ENCODE data around the gene ABCC6.
"Not testable (repeated sequence)": the region's sequence is repeated elsewhere in the genome, so short reads cannot be mapped to it uniquely, and the experiment has no call there.

Gene ABCC6

DNA sequence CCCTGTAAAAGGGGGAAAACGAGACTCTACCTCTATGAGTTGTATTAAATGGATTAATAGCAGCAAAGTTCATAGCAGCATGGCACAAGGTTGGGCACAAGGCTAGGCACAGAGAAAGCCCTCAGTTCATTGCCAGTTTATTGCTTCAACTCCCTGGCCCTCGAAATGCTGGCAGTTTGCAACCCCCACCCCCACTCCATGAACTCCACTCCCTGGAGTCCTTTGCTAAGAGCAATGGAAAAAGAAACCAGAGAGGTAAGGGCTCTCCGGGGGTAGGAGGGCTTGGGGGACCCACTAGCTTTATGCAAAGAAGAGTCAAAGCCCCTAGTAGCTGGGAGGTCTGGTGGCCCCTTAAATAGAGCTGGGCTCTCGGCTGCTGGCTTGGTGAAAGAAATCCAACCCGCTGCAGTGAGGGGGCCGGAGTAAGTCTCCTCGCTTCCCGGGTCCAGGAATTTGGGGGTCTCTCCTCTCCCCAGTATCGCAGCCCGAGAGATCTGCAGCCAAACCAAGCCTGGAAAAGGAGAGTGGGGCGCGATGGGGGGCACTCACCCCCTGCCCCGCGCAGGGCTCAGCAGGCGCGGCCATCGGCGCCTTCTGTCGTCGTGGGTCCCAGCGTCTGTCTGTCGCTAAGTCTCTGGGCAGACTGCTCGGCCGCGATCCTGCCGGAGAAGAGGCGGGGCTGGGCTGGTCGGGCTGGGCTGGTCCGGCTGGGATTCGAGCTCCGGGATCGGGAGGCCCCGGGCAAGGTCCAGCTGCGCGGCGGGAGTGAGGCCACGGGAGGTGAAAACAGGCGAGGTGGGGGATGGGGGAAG, at the start of gene ABCC6:
TSS of gene ABCC6 (minus strand) at position 645 of the 812 bp plus-strand sequence. CDS start at position 585, 60 bp downstream.
- in situ Hi-C loops (cut with HindIII; ENCODE audit: low pct_unique_long_range_greater_than_20kb, low sequenced_read_pairs); DNase-seq (ENCODE audit: low read depth in 1 of 2, low spot score in 1 of 2): not testable (repeated sequence)

DNA sequence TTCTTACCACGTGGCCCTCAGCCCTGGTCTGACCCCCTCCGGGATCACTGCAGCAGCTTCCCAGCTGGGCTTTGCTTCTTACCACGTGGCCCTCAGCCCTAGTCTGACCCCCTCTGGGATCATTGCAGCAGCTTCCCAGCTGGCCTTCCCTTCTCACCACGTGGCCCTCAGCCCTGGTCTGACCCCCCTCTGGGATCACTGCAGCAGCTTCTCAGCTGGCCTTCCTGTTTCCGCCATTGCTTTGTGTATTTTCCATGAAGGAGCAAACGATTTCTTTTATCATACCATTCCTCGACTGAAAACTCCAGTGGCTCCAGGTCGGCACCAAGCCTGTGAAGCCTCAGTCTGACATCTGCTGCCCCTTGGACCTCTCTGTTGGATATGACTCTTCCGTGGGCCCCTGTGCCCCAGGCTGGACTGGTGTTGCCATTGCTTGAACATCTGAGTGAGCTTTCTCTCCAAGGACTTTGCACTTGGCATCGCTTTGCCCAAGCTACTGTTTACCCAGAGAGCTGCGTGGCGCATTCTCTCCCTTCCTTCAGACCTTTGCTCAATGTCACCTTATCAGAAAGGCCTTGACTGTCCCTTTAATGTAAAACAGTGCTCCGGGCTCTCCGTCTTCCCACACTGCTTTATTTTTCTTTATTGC, 49.4 kb upstream of the ABCC6 start:
- DNase-seq (ENCODE audit: low read depth in 1 of 2, low spot score in 1 of 2); in situ Hi-C loops (cut with HindIII; ENCODE audit: low pct_unique_long_range_greater_than_20kb, low sequenced_read_pairs): not testable (repeated sequence)

DNA sequence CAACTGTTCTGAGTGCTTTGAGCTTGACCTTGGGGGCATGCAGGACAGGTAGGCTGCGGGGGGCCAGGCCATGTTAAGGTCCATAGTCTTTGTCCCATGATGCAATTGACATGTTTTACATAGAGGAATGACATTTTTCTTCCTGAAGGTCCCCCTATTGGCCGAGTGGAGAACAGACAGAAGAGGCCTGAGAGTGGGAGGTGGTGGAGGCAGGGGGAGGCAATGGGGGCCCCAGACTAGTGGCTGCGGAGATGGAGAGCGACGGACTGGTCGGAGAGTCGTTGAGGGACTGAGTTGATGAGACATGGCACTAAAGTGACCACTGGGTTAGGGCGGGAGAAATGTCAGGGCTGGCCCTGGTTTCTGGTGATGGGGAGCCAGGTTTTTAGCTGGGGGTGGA, 48.4 kb upstream of the ABCC6 start:
- DNase-seq (ENCODE audit: low read depth in 1 of 2, low spot score in 1 of 2); in situ Hi-C loops (cut with HindIII; ENCODE audit: low pct_unique_long_range_greater_than_20kb, low sequenced_read_pairs): not testable (repeated sequence)

DNA sequence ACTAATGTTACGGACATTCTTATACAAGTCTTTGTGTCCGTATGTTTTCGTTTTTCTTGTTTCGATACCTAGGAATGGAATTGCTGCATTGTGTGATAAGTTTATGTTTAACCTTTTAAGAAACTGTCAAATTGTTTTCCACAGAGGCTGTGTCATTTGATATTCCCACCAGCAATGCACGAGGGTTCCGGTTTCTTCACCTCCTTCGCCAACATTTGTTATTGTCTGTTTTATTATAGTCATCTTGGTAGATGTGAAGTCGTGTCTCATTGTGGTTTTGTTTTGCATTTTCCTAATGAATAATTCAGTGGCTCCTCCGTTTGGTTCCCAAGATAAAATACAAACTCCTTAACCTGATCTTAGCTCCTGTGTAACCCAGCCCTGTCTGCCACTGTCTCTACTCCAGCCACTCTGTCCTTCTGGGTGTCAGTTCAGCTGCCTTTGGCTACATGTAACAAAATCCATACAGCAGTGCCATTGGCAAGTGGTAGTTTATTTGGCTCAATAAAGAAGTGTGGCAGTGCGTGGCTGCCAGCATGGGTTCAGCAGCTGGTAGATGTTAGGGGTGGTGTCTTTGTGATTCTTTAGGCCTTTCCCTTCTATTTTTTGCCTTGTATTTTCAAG, 45.0 kb upstream of the ABCC6 start:
- in situ Hi-C loops (cut with HindIII; ENCODE audit: low pct_unique_long_range_greater_than_20kb, low sequenced_read_pairs); DNase-seq (ENCODE audit: low read depth in 1 of 2, low spot score in 1 of 2): not testable (repeated sequence)

DNA sequence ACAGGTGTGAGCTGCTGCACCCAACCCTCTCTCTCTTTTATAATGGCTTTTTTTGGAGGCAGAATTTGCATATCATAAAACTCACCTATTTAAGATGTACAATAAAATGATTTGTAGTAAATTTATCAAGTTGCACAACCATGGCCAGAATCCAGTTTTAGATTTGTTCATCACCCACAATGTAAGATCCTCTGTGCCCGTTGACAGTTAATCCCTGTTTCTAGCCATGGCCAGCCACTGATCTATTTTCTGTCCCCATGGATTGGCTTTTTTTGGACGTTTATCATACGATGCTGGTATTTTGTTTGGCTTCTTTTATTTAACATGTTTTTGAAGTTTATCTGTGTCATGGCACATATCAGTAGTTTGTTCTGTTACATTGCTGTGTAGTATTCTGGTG, 44.4 kb upstream of the ABCC6 start:
- in situ Hi-C loops (cut with HindIII; ENCODE audit: low pct_unique_long_range_greater_than_20kb, low sequenced_read_pairs); DNase-seq (ENCODE audit: low read depth in 1 of 2, low spot score in 1 of 2): not testable (repeated sequence)

DNA sequence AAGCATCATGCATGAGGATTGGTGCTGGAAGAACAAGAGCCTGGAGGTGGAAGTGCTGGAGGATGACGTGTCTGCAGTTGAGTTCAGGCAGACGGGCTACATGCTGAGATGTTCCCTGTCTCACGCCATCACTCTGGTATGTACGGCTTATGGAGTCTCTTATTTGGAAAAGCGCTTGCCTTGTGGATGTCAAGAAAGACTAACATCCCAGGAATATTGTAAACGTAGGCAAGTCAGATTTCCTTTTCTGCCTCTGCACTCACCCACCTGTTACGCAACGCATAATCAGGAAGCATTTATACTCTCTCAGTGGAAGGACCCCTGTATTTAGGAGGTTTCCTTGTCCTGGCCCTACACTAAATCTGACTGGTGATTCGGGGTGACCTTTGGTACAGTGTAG, 41.8 kb upstream of the ABCC6 start:
- in situ Hi-C loops (cut with HindIII; ENCODE audit: low pct_unique_long_range_greater_than_20kb, low sequenced_read_pairs); DNase-seq (ENCODE audit: low read depth in 1 of 2, low spot score in 1 of 2): not testable (repeated sequence)

DNA sequence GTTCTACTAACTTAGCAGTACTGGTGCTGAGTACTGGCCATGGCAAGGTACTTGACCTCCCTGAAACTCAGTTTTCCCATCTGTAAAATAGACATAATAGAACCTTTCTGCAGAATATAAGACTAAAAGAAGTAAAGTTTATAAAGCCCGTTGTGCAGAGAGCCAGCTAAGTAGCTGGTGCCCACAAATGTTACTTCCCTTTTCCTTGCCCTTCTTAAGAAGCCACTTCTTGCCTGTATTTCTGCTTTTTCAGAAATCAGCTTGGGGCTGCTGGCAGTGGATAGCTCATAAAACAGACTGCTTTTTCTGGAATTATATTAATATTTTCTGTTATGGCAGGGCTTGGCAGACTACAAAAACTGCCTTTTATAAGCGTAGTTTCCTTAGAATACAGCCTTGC, 40.7 kb upstream of the ABCC6 start:
- in situ Hi-C loops (cut with HindIII; ENCODE audit: low pct_unique_long_range_greater_than_20kb, low sequenced_read_pairs), result not testable (repeated sequence)

DNA sequence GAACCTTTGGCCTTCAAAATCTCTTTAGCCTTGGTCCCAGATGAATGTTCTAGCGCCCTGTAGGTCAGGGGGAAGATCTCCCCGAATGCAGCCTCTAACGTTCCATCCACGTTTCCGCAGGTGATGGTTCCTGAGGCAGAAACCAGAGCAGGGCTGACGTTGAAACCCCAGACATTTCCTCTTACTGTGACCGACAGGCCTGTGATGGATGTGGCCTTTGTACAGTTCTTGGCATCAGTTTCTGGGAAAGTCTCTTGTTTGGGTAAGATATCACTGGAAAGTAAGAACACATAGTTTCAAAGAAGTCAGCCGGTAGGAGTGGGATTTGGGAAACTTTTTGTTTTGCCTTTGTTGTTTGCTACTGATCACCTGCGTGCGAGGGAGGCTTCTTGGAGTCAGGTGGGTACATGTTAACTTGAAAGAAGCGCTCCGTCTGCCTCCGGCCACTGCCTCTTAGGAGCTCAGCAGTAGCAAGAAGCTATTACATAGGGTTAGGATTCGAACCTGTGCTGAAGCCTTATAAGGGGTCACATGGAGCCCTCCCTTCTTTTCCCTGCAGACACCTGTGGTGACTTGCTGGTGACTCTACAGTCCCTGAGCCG, 39.8 kb upstream of the ABCC6 start:
- in situ Hi-C loops (cut with HindIII; ENCODE audit: low pct_unique_long_range_greater_than_20kb, low sequenced_read_pairs); DNase-seq (ENCODE audit: low read depth in 1 of 2, low spot score in 1 of 2): not testable (repeated sequence)

More for the DNA sequence above, 40.7 kb upstream of the ABCC6 start:
- DNase-seq (ENCODE audit: low read depth in 1 of 2, low spot score in 1 of 2), result not testable (repeated sequence)

DNA sequence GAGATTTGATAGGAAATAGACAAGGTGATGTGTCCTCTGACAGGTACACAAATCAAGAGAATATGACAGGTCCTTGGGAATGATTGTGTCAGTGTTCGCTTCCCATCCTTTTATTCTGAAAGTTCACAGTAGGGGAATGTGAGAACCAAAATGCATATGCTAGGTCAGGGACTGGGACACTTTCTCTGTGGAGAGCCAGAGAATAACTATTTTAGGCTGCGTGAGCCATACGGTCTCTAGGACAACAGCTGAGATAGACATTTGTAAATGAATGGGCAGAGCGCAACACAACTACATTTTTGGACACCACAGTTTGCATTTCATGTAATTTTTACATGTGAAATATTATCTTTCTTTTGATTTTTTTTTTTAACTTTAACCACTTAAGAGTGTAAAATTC, 36.7 kb upstream of the ABCC6 start:
- in situ Hi-C loops (cut with HindIII; ENCODE audit: low pct_unique_long_range_greater_than_20kb, low sequenced_read_pairs); DNase-seq (ENCODE audit: low read depth in 1 of 2, low spot score in 1 of 2): not testable (repeated sequence)

DNA sequence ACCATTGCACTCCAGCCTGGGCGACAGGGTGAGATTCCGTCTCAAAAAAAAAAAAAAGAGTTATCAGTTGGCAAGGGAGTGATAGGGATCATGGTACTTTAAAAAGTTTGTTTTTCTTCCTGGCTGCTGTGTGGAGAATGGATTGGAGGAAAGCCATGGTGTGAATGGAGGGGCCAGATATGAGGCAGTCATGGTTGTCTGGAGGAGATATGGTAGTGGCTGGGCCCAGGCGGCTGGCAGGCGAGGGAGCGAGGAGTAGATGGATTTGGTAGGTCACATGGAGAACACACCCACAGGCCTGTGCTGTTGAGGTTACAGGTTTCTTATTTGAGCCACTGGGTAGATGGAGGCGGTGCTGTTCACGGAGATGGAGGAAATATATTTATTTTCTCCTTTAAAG, 35.5 kb upstream of the ABCC6 start:
- DNase-seq (ENCODE audit: low read depth in 1 of 2, low spot score in 1 of 2); in situ Hi-C loops (cut with HindIII; ENCODE audit: low pct_unique_long_range_greater_than_20kb, low sequenced_read_pairs): not testable (repeated sequence)

DNA sequence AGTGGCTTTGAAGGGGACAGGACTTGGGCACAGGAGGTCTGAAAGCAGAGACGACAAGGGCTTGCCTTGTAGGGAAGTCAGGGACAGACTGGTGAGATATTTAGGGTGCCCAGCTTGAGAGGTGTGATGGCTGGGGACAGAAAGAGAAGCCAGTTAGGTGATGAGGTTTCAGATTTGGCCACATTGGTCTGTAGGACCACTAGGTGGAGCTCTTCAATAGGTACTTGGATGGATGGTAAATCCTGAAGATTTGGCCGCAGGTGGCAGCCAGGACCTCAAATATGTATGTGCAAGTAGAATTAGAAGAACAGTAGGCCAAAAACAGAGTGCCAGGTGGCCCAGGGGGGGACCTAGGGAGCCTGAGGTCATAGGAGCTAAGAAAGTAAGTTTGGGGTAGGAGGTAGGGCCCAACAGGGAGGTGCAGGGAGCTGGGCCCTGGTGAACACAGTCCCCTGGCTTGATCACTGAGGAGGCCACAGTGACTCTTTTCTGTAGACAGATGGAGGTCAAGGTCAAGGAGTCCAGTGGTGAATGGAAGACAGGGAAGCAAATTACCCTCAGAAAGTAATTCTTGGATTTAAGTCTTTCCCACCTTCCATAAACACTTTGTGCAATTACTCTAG, 34.1 kb upstream of the ABCC6 start:
- DNase-seq (ENCODE audit: low read depth in 1 of 2, low spot score in 1 of 2); in situ Hi-C loops (cut with HindIII; ENCODE audit: low pct_unique_long_range_greater_than_20kb, low sequenced_read_pairs): not testable (repeated sequence)

DNA sequence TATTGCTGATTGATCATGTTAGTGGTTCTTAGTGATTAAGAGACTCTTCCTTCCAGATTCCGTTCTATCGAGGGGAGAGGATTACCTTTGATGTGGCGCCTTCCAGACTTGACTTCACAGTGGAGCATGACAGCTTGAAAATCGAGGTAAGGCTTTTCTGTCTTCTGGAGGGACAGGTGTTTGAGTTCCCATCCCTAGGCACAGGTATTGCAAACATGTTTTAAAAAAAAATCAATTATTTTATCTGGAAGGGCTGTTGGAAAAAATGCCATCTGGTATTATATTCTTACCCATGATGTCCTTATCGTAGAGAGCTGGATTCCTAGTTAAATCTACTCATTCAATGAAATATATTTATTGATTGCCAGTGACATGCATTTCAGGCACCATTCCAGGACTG, 29.1 kb upstream of the ABCC6 start:
- DNase-seq (ENCODE audit: low read depth in 1 of 2, low spot score in 1 of 2); in situ Hi-C loops (cut with HindIII; ENCODE audit: low pct_unique_long_range_greater_than_20kb, low sequenced_read_pairs): not testable (repeated sequence)

DNA sequence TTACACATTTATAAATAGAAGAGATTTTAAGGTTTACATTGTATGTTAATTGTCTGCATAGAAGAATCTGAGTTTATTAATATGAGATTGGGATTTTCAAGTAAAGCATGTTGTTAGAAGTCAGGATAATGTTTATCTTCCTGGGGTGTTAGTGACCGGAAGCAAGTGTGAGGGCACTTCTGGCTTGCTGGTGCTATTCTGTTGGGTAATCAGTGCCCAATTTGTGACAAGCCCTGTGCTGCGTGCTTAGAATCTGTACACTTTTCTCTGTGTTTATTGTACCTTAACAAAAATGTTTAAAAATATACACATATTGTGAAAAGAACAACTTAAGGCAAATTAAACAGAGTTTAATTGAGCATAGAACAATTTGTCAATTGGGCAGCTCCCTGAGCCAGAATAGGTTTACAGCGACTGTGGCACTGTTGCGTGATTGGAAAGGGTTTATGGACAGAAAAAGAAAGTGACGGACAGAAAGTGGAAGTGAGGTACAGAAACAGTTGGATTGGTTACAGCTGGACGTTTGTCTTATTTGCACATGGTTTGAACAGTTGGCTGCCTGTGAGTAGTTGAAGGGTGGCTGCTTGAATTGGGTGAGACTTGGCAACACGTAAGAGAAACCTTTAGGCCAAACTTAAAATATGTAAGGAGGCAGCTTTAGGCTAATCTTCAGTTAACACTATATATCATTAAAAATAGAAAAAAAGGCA, 26.5 kb upstream of the ABCC6 start:
- in situ Hi-C loops (cut with HindIII; ENCODE audit: low pct_unique_long_range_greater_than_20kb, low sequenced_read_pairs), result not testable (repeated sequence)

DNA sequence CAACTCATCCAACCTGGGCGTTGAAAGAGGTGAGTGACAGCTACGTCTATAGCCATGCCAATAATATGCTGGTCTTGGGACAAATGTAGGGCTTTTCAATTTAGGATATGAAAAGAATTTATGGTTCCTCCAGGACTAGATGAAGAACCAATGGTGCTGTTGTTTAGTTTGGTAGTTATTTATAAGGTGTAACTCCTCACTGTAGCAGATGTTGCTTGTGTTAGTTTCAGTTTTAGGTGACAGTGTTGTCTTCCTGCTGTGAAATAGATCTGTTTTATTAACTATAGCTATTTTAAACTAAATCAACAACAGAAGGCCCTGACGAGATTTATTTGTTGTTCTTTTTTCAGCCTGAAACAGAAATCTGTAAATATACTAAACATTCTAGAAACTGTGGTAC, 24.1 kb upstream of the ABCC6 start:
- DNase-seq (ENCODE audit: low read depth in 1 of 2, low spot score in 1 of 2); in situ Hi-C loops (cut with HindIII; ENCODE audit: low pct_unique_long_range_greater_than_20kb, low sequenced_read_pairs): not testable (repeated sequence)

More for the DNA sequence above, 26.5 kb upstream of the ABCC6 start:
- DNase-seq (ENCODE audit: low read depth in 1 of 2, low spot score in 1 of 2), result not testable (repeated sequence)

DNA sequence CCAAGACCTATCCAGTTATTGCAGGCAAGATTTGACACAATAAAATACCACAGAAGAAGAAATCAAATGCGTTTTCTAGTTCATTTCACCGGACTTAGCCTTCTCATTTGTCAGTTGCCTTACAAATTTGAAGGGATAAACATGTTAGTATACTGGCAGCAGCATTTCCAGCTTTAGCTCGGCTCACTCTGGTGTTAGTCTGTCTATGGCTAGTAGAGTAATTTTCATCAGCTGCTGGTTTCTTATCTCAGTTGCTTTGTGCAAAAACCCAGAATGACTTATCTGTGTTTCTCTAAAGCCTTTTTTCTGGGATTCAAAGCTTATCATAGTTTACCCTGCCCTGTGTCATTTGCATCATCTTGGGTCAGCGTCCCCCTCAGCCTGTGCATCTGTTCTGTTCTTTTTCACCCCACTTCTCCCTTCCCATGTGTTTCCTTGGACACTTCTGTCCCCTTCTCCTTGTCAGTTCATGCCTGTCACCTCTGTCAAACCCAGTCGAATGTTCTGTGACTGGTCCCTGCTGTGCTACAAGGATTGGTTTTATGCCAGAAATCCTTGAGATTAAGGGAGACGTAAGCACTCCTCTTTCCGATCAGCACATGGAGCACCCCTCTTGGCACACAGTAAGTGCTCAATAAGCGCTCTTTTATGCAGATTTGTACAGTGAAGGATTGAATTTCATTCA, 23.4 kb upstream of the ABCC6 start:
- in situ Hi-C loops (cut with HindIII; ENCODE audit: low pct_unique_long_range_greater_than_20kb, low sequenced_read_pairs), result not testable (repeated sequence)

DNA sequence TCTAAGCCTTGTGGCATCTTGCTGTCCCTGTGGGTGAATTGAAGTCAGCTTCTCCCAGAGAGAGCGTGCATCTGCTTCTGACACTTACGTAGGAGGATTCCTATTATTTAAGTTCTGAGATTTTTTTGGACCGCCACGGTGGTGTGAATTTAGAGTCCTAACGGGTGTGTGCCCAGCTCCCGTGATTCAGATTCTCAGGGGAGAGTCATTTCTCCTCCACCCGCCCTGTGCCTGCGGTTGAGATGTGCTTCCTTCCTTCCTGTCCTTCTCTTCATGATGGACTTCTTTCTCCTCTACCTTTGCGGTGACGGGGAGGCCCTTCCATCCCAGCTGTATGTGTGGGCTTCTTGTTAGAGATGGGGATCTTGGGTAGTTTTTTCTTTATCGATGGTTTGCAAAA, 20.6 kb upstream of the ABCC6 start:
- DNase-seq (ENCODE audit: low read depth in 1 of 2, low spot score in 1 of 2); in situ Hi-C loops (cut with HindIII; ENCODE audit: low pct_unique_long_range_greater_than_20kb, low sequenced_read_pairs): not testable (repeated sequence)

More for the DNA sequence above, 23.4 kb upstream of the ABCC6 start:
- not testable (repeated sequence) for DNase-seq (ENCODE audit: low read depth in 1 of 2, low spot score in 1 of 2)

DNA sequence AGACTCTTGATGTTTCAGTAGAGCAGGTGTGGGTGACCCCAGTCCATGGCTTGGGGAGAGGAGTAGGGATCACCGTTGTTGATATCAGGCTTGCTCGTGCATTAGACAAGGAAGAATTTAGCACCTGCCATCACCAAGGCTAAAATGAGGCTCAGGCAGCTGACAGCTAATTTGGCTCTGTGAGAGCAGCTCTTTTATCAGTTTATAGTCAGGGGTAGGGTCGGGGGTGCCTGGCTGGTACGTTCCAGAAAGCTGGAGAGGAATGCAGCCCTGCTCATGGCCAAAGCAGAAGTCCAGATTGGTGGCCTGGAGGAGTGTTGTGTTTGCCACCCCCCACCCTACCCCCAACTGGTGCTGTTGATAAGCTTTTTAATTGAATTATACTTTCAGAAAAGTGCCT, 17.4 kb upstream of the ABCC6 start:
- in situ Hi-C loops (cut with HindIII; ENCODE audit: low pct_unique_long_range_greater_than_20kb, low sequenced_read_pairs); DNase-seq (ENCODE audit: low read depth in 1 of 2, low spot score in 1 of 2): not testable (repeated sequence)

Measured in T47D (cell line).